ENCODE measurements around the gene TSEN15. TPM values are rescaled to one million over a fixed set of nuclear protein-coding genes. Genes with fewer than 3 reads are reported as not detected.

The TSEN15 gene
- total and polyA plus RNA-seq, 2 of the 8 experiments (the other 6 are each of a cell fraction or from before 2014, with no cell fraction given), result 23.4 to 31.4 TPM

- CTCF ChIA-PET (ENCODE audit: partially characterized antibody), result interaction anchor here (1.1 kb wide), 1 partner anchor 8 kb away, joined by 3 read pairs; no protein-coding TSS in a partner anchor
- no peak overlapping the region for H3K23ac ChIP-seq (ENCODE audit: insufficient read length)
- no peaks in the 10 kb centered on the region for H3K79me2 ChIP-seq (ENCODE audit: control insufficient read depth in 1 of 2, insufficient read depth in 2 of 2, low read length in 2 of 2)
- peaks cover 0 to 11% (median 5%) of the 10 kb centered on the region in 4 experiments; a peak in 4 of 7 replicates for H3K27me3 ChIP-seq (replicated peaks in 1 of 4; ENCODE audit: control insufficient read depth in 3 of 4, extremely low read depth in 1 of 4, insufficient read depth in 3 of 4, low read length in 3 of 4)
- H3K9ac ChIP-seq (replicated peaks in 1 of 4; ENCODE audit: extremely low read depth in 1 of 4, low read depth in 3 of 4, low read length in 3 of 4), result no peak overlapping the region
- H2AK5ac ChIP-seq (ENCODE audit: low read depth, low read length), result no peak overlapping the region
- H3K27ac ChIP-seq (ENCODE audit: low read depth, low read length), result no peak overlapping the region
- H2BK12ac ChIP-seq (ENCODE audit: low read depth, low read length), result no peak overlapping the region
- no peak overlapping the region for H4K5ac ChIP-seq (ENCODE audit: insufficient read length, low read depth, low read length)
- no peaks in the 10 kb centered on the region for H3K79me1 ChIP-seq (ENCODE audit: low read depth, low read length)
- no peak overlapping the region for H4K8ac ChIP-seq (ENCODE audit: extremely low read depth, insufficient read depth, low read length)
- no peaks in the 10 kb centered on the region for H3K9me3 ChIP-seq (ENCODE audit: insufficient read depth in 2 of 2, low read depth in 1 of 2, low read length in 1 of 2)
- no peak for DNase-seq (ENCODE audit: low read depth in 1 of 2, low spot score in 2 of 2)
- H2BK20ac ChIP-seq (ENCODE audit: low read length), result no peak overlapping the region
- peaks cover 0 to 19% (median 11%) of the 10 kb centered on the region in 4 experiments; a peak in 5 of 7 replicates for H3K4me1 ChIP-seq (replicated peaks in 1 of 4; ENCODE audit: control insufficient read depth in 3 of 4, insufficient read depth in 4 of 4, low read length in 3 of 4)
- H2BK120ac ChIP-seq (replicated peaks; ENCODE audit: low read depth, low read length), result no peak overlapping the region
- no peak overlapping the region for H2BK5ac ChIP-seq (ENCODE audit: low read depth, low read length)
- H3K4me2 ChIP-seq (ENCODE audit: insufficient read depth in 1 of 2, low read depth in 2 of 2, low read length in 2 of 2), result no peak overlapping the region
- no peaks in the 10 kb centered on the region for H3K36me3 ChIP-seq (ENCODE audit: control insufficient read depth in 2 of 4, insufficient read depth in 4 of 4, low read length in 3 of 4)
- H4K20me1 ChIP-seq (replicated peaks in 1 of 2; ENCODE audit: control insufficient read depth in 1 of 2, insufficient read depth in 2 of 2, low read length in 2 of 2), result peaks cover 0 to 2% of the 10 kb centered on the region in 2 experiments
- no peak overlapping the region for H3K4ac ChIP-seq (replicated peaks; ENCODE audit: insufficient read length, low read depth, low read length)
- no peak overlapping the region for H4K91ac ChIP-seq (replicated peaks; ENCODE audit: insufficient read length, low read length)
- no peak overlapping the region for H2BK15ac ChIP-seq (ENCODE audit: low read length)
- no peaks in the 10 kb centered on the region for H3K23me2 ChIP-seq (ENCODE audit: low read depth, low read length)
- H3K56ac ChIP-seq (replicated peaks; ENCODE audit: insufficient read length, low read depth, low read length), result no peak overlapping the region
- TF ChIP-seq CTBP2 (IDR thresholded peaks at IDR 0.05; ENCODE audit: borderline replicate concordance, insufficient read depth, insufficient read length, low read length) (no peak), RAD21 (IDR thresholded peaks at IDR 0.05 in 1 of 2, conservative IDR thresholded peaks at IDR 0.05 in 1 of 2; ENCODE audit: low read depth in 2 of 2, low read length in 2 of 2) (no peak), CBX5 (IDR thresholded peaks at IDR 0.05; ENCODE audit: low read depth, low read length) (no peak), BRCA1 (IDR thresholded peaks at IDR 0.05; ENCODE audit: low read depth, low read length) (no peak), ASH2L (IDR thresholded peaks at IDR 0.05; ENCODE audit: low read length) (no peak), PHF8 (conservative IDR thresholded peaks at IDR 0.05; ENCODE audit: low read depth, low read length) (no peak), EP300 (IDR thresholded peaks at IDR 0.05; ENCODE audit: borderline replicate concordance in 1 of 2, low read depth in 2 of 2, low read length in 2 of 2) (no peak), YY1 (IDR thresholded peaks at IDR 0.05; ENCODE audit: low read depth, low read length) (no peak), BCL11A (IDR thresholded peaks at IDR 0.05; ENCODE audit: low read depth in 2 of 2, low read length in 2 of 2) (no peak), GABPA (IDR thresholded peaks at IDR 0.05; ENCODE audit: borderline replicate concordance, insufficient read depth, low read length) (no peak), RNF2 (IDR thresholded peaks at IDR 0.05; ENCODE audit: borderline replicate concordance, low read depth, low read length, missing control alignments, poor library complexity, severe bottlenecking) (no peak), RXRA (IDR thresholded peaks at IDR 0.05; ENCODE audit: insufficient read depth, low read depth, low read length) (no peak)
- POLR2A ChIA-PET (ENCODE audit: partially characterized antibody), result no interaction called here
- FAIRE-seq, result no peak
- no peak overlapping the region for H3K4me3 ChIP-seq (ENCODE audit: extremely low read depth in 1 of 4, insufficient read depth in 2 of 4, low read depth in 3 of 4, low read length in 4 of 4)
- H2AFZ ChIP-seq (ENCODE audit: low read length), result no peak overlapping the region
- H3K18ac ChIP-seq (ENCODE audit: extremely low read depth, low read length), result no peak overlapping the region
- no peak overlapping the region for H3K14ac ChIP-seq (ENCODE audit: insufficient read length)
Observed at GRCh38 chr1:184023171-184023570, 28.4 kb upstream of the TSEN15 start.

Measured in H1 (cell line).